IMR-90 (cell line): ENCODE measurements around the gene LDLRAD1.

Experiments used
- CEBPB ChIP-seq: IDR thresholded peaks from 2 replicates; pipeline ENCODE4 v1.6.1; 2012; ENCODE audit warnings: low read depth, low read length, improper control_type of control experiment
- MAFK ChIP-seq: IDR thresholded peaks from 2 replicates; pipeline ENCODE4 v1.6.1; 2012; ENCODE audit warnings: low read depth, low read length, improper control_type of control experiment
- MXI1 ChIP-seq: IDR thresholded peaks from 2 replicates; pipeline ENCODE4 v1.6.1; 2012; ENCODE audit warnings: low read depth, mild to moderate bottlenecking, low read length, moderate library complexity, borderline replicate concordance
- NFE2L2 ChIP-seq: fragments of 150-350 bp; IDR thresholded peaks from 2 replicates; pipeline ENCODE4 v1.6.1; 2016; ENCODE audit warnings: low read depth, mild to moderate bottlenecking, low read length
- POLR2A ChIP-seq: IDR thresholded peaks from 2 replicates; pipeline ENCODE4 v1.6.1; 2012; ENCODE audit warnings: mild to moderate bottlenecking, low read depth, low read length
- RCOR1 ChIP-seq: IDR thresholded peaks from 2 replicates; pipeline ENCODE4 v1.6.1; 2012; ENCODE audit warnings: mild to moderate bottlenecking, low read length, improper control_type of control experiment; ENCODE audit not compliant: insufficient replicate concordance
- TF ChIP-seq, protein P1 (sequence below): conservative IDR thresholded peaks from 2 replicates; pipeline ENCODE4 v1.5.1; 2012; ENCODE audit warnings: mild to moderate bottlenecking, low read depth, low read length, improper control_type of control experiment

DNA sequence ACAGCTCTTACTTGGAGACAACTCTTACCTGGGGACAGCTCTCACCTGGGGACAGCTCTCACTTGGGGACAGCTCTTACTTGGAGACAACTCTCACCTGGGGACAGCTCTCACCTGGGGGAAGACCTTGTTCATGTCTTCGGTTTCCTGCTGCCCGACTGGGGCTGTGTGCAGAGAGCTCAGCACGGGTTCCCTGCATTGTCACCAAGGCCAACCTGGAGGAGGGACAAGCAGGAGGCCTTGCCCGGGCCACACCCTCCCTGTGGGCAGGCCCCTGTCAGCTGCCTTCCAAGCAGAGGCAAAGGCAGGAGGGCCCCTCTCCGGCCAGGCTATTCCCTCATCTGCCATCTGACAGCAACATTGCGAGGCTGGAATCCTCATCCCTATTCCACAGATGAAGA is at the start of gene LDLRAD1:
- TF ChIP-seq, protein P1, sequence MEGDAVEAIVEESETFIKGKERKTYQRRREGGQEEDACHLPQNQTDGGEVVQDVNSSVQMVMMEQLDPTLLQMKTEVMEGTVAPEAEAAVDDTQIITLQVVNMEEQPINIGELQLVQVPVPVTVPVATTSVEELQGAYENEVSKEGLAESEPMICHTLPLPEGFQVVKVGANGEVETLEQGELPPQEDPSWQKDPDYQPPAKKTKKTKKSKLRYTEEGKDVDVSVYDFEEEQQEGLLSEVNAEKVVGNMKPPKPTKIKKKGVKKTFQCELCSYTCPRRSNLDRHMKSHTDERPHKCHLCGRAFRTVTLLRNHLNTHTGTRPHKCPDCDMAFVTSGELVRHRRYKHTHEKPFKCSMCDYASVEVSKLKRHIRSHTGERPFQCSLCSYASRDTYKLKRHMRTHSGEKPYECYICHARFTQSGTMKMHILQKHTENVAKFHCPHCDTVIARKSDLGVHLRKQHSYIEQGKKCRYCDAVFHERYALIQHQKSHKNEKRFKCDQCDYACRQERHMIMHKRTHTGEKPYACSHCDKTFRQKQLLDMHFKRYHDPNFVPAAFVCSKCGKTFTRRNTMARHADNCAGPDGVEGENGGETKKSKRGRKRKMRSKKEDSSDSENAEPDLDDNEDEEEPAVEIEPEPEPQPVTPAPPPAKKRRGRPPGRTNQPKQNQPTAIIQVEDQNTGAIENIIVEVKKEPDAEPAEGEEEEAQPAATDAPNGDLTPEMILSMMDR, result no peak
- TF ChIP-seq MAFK (no peak), POLR2A (no peak), MXI1 (no peak), CEBPB (no peak), RCOR1 (no peak), NFE2L2 (no peak)
